Measurements from ENCODE around the gene ZNF117.

DNA sequence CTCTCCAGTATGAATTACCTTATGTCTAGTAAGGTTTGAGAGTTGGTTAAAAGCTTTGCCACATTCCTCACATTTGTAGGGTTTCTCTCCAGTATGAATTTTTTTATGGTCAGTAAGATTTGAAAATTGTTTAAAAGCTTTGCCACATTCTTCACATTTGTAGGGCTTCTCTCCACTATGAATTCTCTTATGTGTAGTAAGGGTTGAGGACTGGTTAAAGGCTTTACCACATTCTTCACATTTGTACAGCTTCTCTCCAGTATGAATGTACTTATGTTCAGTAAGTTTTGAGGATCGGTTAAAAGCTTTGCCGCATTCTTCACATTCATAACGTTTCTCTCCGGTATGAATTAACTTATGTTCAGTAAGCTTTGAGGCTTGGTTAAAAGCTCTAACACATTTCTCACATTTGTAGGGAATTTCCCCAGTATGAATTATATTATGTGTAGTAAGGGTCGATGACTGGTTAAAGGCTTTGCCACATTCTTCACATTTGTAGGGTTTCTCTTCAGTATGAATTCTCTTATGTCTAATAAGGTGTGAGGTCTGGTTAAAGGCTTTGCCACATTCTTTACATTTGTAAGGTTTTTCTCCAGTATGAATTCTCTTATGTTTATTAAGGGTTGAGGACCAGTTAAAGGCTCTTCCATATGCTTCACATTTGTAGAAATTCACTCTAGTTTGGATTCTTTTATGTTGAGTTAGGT is 12.2 kb downstream of the ZNF117 start:
- TF ChIP-seq, protein P1, sequence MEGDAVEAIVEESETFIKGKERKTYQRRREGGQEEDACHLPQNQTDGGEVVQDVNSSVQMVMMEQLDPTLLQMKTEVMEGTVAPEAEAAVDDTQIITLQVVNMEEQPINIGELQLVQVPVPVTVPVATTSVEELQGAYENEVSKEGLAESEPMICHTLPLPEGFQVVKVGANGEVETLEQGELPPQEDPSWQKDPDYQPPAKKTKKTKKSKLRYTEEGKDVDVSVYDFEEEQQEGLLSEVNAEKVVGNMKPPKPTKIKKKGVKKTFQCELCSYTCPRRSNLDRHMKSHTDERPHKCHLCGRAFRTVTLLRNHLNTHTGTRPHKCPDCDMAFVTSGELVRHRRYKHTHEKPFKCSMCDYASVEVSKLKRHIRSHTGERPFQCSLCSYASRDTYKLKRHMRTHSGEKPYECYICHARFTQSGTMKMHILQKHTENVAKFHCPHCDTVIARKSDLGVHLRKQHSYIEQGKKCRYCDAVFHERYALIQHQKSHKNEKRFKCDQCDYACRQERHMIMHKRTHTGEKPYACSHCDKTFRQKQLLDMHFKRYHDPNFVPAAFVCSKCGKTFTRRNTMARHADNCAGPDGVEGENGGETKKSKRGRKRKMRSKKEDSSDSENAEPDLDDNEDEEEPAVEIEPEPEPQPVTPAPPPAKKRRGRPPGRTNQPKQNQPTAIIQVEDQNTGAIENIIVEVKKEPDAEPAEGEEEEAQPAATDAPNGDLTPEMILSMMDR (IDR thresholded peaks at IDR 0.05), result no peak
- no peak for TF ChIP-seq POLR2A (IDR thresholded peaks at IDR 0.05)
- TF ChIP-seq EP300 (IDR thresholded peaks at IDR 0.05; ENCODE audit: low read depth), result no peak
